ENCODE data around the gene ABLIM3.

Gene ABLIM3

DNA sequence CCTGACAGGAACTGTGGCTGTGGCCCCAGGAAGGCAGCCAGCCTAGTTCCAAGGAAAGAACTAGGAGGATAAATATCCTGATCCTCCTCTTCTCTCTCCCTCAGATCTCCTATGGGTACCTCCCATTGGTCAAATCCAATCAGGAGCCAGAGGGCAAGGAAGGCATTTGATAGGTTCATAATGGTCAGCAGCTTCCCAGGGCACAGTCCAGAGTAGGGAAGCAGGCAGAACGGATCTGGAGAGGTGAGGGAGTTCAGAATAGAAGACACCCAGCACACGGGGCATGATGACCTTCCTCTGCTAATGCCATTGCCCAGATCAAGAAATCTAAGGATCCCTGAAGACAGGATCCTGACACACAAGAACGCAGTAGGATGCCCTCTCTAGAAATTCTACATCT, 8.6 kb downstream of the ABLIM3 start:
- H3K4me3 ChIP-seq (replicated peaks; ENCODE audit: low read depth, low read length): no peak overlapping the region
- peak; percentile 59 for DNase-seq (ENCODE audit: low read depth)
- TF ChIP-seq, protein P1, sequence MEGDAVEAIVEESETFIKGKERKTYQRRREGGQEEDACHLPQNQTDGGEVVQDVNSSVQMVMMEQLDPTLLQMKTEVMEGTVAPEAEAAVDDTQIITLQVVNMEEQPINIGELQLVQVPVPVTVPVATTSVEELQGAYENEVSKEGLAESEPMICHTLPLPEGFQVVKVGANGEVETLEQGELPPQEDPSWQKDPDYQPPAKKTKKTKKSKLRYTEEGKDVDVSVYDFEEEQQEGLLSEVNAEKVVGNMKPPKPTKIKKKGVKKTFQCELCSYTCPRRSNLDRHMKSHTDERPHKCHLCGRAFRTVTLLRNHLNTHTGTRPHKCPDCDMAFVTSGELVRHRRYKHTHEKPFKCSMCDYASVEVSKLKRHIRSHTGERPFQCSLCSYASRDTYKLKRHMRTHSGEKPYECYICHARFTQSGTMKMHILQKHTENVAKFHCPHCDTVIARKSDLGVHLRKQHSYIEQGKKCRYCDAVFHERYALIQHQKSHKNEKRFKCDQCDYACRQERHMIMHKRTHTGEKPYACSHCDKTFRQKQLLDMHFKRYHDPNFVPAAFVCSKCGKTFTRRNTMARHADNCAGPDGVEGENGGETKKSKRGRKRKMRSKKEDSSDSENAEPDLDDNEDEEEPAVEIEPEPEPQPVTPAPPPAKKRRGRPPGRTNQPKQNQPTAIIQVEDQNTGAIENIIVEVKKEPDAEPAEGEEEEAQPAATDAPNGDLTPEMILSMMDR (IDR thresholded peaks at IDR 0.05; ENCODE audit: low read length, missing control alignments): no peak

DNA sequence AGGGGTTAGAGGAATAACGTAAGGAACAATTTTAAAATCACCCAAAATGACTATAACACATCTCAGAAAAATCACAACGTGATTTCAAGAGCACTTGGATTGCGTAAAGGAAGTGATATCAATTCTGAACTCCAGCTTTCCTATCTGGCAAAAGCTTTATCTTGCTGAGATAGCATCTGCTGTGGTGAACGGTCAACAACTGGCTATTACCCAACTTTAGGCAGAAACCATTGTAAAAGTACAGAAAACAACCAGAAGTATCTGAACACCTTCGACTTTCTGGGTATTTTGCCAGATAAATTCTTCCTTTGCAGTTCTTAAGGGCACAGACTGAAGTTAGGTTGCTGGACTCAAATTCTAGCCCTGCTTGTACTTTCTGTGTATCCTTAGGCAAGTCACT, 9.2 kb downstream of the ABLIM3 start:
- H3K4me3 ChIP-seq (replicated peaks; ENCODE audit: low read depth, low read length): no peak overlapping the region
- TF ChIP-seq, protein P1 (IDR thresholded peaks at IDR 0.05; ENCODE audit: low read length, missing control alignments): no peak
- DNase-seq (ENCODE audit: low read depth): peak; percentile 88

- no peak overlapping the region for H3K4me3 ChIP-seq (replicated peaks; ENCODE audit: low read depth, low read length)
- TF ChIP-seq, protein P1 (IDR thresholded peaks at IDR 0.05; ENCODE audit: low read length, missing control alignments): peak; percentile 45
- peak; percentile 54 for DNase-seq (ENCODE audit: low read depth)
Observed at GRCh38 chr5:149151717-149152116, 10.4 kb downstream of the ABLIM3 start.

GRCh38 chr5:149152317-149152746, 11.0 kb downstream of the ABLIM3 start:
- no peak overlapping the region for H3K4me3 ChIP-seq (replicated peaks; ENCODE audit: low read depth, low read length)
- peak; percentile 60 for DNase-seq (ENCODE audit: low read depth)
- TF ChIP-seq, protein P1 (IDR thresholded peaks at IDR 0.05; ENCODE audit: low read length, missing control alignments): no peak

- no peak overlapping the region for H3K4me3 ChIP-seq (replicated peaks; ENCODE audit: low read depth, low read length)
Observed at GRCh38 chr5:149153193-149153750, 12.0 kb downstream of the ABLIM3 start.

GRCh38 chr5:149153751-149154610, 12.7 kb downstream of the ABLIM3 start:
- H3K4me3 ChIP-seq (replicated peaks; ENCODE audit: low read depth, low read length): no peak overlapping the region
- DNase-seq (ENCODE audit: low read depth): peak; percentile 67
- TF ChIP-seq, protein P1 (IDR thresholded peaks at IDR 0.05; ENCODE audit: low read length, missing control alignments): no peak

More at GRCh38 chr5:149153193-149153750, 12.0 kb downstream of the ABLIM3 start:
- DNase-seq (ENCODE audit: low read depth): no peak
- TF ChIP-seq, protein P1 (IDR thresholded peaks at IDR 0.05; ENCODE audit: low read length, missing control alignments): no peak

All from fibroblast of pulmonary artery (primary cell).